HepG2 (cell line): ENCODE data around the gene CCDC126.

Experiments
- CTCF ChIP-seq: sonication (generic); formaldehyde crosslinking; IDR thresholded peaks from 2 replicates; pipeline ENCODE4 v1.5.0; 2020; ENCODE audit warnings: mild to moderate bottlenecking, missing genetic modification reagents, moderate library complexity
- EP300 ChIP-seq, 3 experiments: sonication (generic) in 1 of 3; formaldehyde crosslinking in 1 of 3; IDR thresholded peaks; 2 replicates each; pipeline versions ENCODE4 v1.5.1 to v1.6.1; 2011 to 2020; ENCODE audit warnings: low read depth in 2 of 3, low read length in 2 of 3, borderline replicate concordance in 1 of 3, improper control_type of control experiment in 1 of 3, mild to moderate bottlenecking in 1 of 3, missing genetic modification reagents in 1 of 3, moderate library complexity in 1 of 3
- GPN1 ChIP-seq: sonication (generic); formaldehyde crosslinking; IDR thresholded peaks from 2 replicates; pipeline ENCODE4 v1.5.1; 2020; ENCODE audit warnings: missing genetic modification reagents, borderline replicate concordance
- HIVEP1 ChIP-seq: sonication (generic); formaldehyde crosslinking; IDR thresholded peaks from 2 replicates; pipeline ENCODE4 v1.4.0; 2020; ENCODE audit warnings: mild to moderate bottlenecking, missing genetic modification reagents
- MTA3 ChIP-seq: sonication (generic); formaldehyde crosslinking; IDR thresholded peaks from 2 replicates; pipeline ENCODE4 v1.4.0; 2020; ENCODE audit warnings: missing genetic modification reagents
- NFIC ChIP-seq: IDR thresholded peaks from 2 replicates; pipeline ENCODE4 v1.6.1; 2012; ENCODE audit warnings: mild to moderate bottlenecking, low read length, inconsistent platforms
- NFKB2 ChIP-seq: sonication (generic); formaldehyde crosslinking; IDR thresholded peaks from 2 replicates; pipeline ENCODE4 v1.4.0; 2020; ENCODE audit warnings: missing genetic modification reagents, borderline replicate concordance
- SMARCE1 ChIP-seq: fragments of 450-650 bp; IDR thresholded peaks from 2 replicates; pipeline ENCODE4 v1.6.1; 2017; ENCODE audit warnings: borderline replicate concordance
- SMC3 ChIP-seq: IDR thresholded peaks from 2 replicates; pipeline ENCODE4 v1.6.1; 2011; ENCODE audit warnings: low read length, improper control_type of control experiment
- YY1 ChIP-seq: IDR thresholded peaks from 2 replicates; pipeline ENCODE4 v1.6.1; 2011; ENCODE audit warnings: low read length, low read depth, moderate library complexity, mild to moderate bottlenecking; ENCODE audit not compliant: insufficient read depth, insufficient replicate concordance
- ZNF138 ChIP-seq: sonication (generic); formaldehyde crosslinking; IDR thresholded peaks from 2 replicates; pipeline ENCODE4 v1.5.0; 2020; ENCODE audit warnings: mild to moderate bottlenecking, low read depth, missing genetic modification reagents

- no peak for TF ChIP-seq YY1
- no peak for TF ChIP-seq EP300 (IDR thresholded peaks at IDR 0.05; ENCODE audit: low read depth in 2 of 2, low read length in 2 of 2)
- no peak for TF ChIP-seq EP300 (CRISPR knock-in tag; IDR thresholded peaks at IDR 0.05; ENCODE audit: borderline replicate concordance)
- TF ChIP-seq CTCF (CRISPR knock-in tag), result no peak
- no peak for TF ChIP-seq SMARCE1
- no peak for TF ChIP-seq NFIC
- no peak for TF ChIP-seq GPN1
- no peak for TF ChIP-seq ZNF138 (CRISPR knock-in tag)
- no peak for TF ChIP-seq SMC3
- no peak for TF ChIP-seq MTA3 (CRISPR knock-in tag)
- TF ChIP-seq NFKB2 (CRISPR knock-in tag), result no peak
- no peak for TF ChIP-seq HIVEP1 (CRISPR knock-in tag)
Measured at GRCh38 chr7:23617482-23617881, 20.3 kb downstream of the CCDC126 start.
